GM23248 (cell line): ENCODE results near the gene PPP1CC. TPM values are rescaled to one million over a fixed set of nuclear protein-coding genes. Genes with fewer than 3 reads are reported as not detected.

Experiments
- DNase-seq: peaks from one replicate; pipeline ENCODE4 v3.0.0-alpha.2; 2015
- H2AFZ ChIP-seq: fragments of 200-600 bp; sonication (generic); 2 replicates; pipeline ENCODE4 v1.6.1; 2016; ENCODE audit warnings: antibody characterized with exemption
- H3F3A ChIP-seq: fragments of 200-600 bp; sonication (generic); 2 replicates; pipeline ENCODE4 v1.6.1; 2016; ENCODE audit warnings: mild to moderate bottlenecking, antibody characterized with exemption, mixed run types; ENCODE audit not compliant: insufficient read depth
- H3K27ac ChIP-seq: fragments of 200-600 bp; sonication (generic); 2 replicates; pipeline ENCODE4 v1.5.1; 2016; ENCODE audit warnings: mild to moderate bottlenecking
- H3K27me3 ChIP-seq: fragments of 200-600 bp; sonication (generic); replicated peaks from 2 replicates; pipeline ENCODE4 v1.6.1; 2016; ENCODE audit warnings: mild to moderate bottlenecking; ENCODE audit not compliant: insufficient read depth
- H3K36me3 ChIP-seq: fragments of 200-600 bp; sonication (generic); 2 replicates; pipeline ENCODE4 v1.6.1; 2016; ENCODE audit warnings: low read depth, mild to moderate bottlenecking
- H3K4me1 ChIP-seq: fragments of 200-600 bp; sonication (generic); 2 replicates; pipeline ENCODE4 v1.6.1; 2016; ENCODE audit warnings: mild to moderate bottlenecking; ENCODE audit not compliant: insufficient read depth
- H3K4me2 ChIP-seq: fragments of 200-600 bp; sonication (generic); one replicate; pipeline ENCODE4 v1.6.1; 2016; ENCODE audit warnings: mild to moderate bottlenecking; ENCODE audit not compliant: unreplicated experiment
- H3K4me3 ChIP-seq: fragments of 200-600 bp; sonication (generic); 2 replicates; pipeline ENCODE4 v1.5.1; 2016; ENCODE audit warnings: mild to moderate bottlenecking
- H3K79me2 ChIP-seq: fragments of 200-600 bp; sonication (generic); 2 replicates; pipeline ENCODE4 v1.6.1; 2016; ENCODE audit warnings: mild to moderate bottlenecking; ENCODE audit not compliant: insufficient read depth
- H3K9ac ChIP-seq: fragments of 200-600 bp; sonication (generic); 2 replicates; pipeline ENCODE4 v1.6.1; 2016; ENCODE audit warnings: mild to moderate bottlenecking
- H3K9me2 ChIP-seq: fragments of 200-600 bp; sonication (generic); 2 replicates; pipeline ENCODE4 v1.6.1; 2016; ENCODE audit warnings: mixed run types, mild to moderate bottlenecking, moderate library complexity; ENCODE audit not compliant: insufficient read depth
- H3K9me3 ChIP-seq: fragments of 200-600 bp; sonication (generic); one replicate; pipeline ENCODE4 v1.6.1; 2017; ENCODE audit warnings: low read depth
- H4K20me1 ChIP-seq: fragments of 200-600 bp; sonication (generic); 2 replicates; pipeline ENCODE4 v1.6.0; 2016; ENCODE audit not compliant: insufficient read depth
- EZH2 ChIP-seq: fragments of 200-600 bp; sonication (generic); IDR thresholded peaks from 2 replicates; pipeline ENCODE4 v1.6.1; 2018; ENCODE audit warnings: antibody characterized with exemption, mild to moderate bottlenecking; ENCODE audit not compliant: insufficient read depth, poor library complexity, severe bottlenecking
- EZH2phosphoT487 ChIP-seq: fragments of 200-600 bp; sonication (generic); IDR thresholded peaks from 2 replicates; pipeline ENCODE4 v1.6.1; 2018; ENCODE audit warnings: antibody characterized with exemption, moderate library complexity, mild to moderate bottlenecking, low read depth; ENCODE audit not compliant: insufficient read depth
- WGBS, 2 experiments: methylation state at CpG; one replicate each; pipeline ENCODE4 v1.1.6; 2015 to 2017; ENCODE audit warnings: low lambda C conversion rate in 2 of 2, low coverage in 1 of 2; ENCODE audit errors: missing lambda C conversion rate in 2 of 2; 5-methylcytosine and 5-hydroxymethylcytosine counted together
- in situ Hi-C: fragments of 300-500 bp; cut with MboI; formaldehyde crosslinking; loops from 2 replicates; pipeline ENCODE4 v1.15.0; 2020
- polyA plus RNA-seq: library from polyadenylated mRNA; unstranded; fragments of >200 nt; fragmentation: Nextera tagmentation; extraction: Ambion mirVana; gene quantifications from 2 replicates; pipeline ENCODE4 v1.2.1, GENCODE V29; 2016
- total RNA-seq: library from RNA; depleted of rRNA; stranded (reverse); fragments of >200 nt; shearing (Covaris generic); gene quantifications from 2 replicates; pipeline ENCODE4 v1.2.3, GENCODE V29; 2014; rRNA removed

The PPP1CC gene
- 110 and 116 TPM in 2 replicates for total RNA-seq
- polyA plus RNA-seq, result 37.4 and 41.8 TPM in 2 replicates

DNA sequence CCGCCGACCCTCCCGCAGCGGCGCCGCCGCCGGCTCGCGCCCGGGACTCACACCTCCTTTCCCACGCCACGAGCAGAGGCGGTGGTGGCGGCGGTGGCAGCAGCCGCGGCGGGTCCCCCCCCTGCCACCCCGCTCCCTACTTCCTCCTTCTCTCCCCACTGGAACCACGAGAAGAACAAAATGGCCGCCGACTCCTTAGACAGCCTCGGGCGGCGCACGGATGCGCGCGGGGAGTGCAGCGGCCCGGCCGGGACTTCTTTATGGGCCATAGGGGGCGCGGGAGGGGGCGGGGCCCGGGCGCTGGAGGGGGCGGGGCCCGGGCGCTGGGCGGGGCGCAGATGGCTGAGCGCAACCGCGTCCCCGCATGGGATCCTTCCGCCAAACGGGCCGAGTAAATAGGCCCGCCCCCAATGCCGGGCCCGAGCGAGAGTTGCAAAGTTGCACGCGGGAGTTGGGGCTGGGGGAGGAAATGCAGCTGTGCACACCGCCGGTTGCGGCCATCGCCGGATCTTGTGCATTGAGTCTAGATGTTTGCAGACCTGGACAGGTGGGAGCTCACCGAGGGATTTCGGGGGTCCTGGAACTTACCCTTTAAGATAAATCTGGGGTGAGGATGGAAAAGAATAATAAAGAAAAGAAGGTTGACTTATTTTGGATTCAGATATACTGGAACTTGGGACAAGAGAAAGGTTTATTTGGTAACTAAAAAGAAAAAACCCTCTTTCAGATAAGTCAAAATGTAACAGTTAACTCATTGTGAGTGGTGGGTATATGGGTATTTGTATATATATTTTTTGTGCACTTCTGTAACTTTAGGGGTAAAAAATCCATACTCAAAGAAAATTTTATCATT is at the start of gene PPP1CC:
Gene PPP1CC (minus strand): TSS at position 174 of the 853 bp plus-strand sequence. CDS start 184 bp downstream, outside the sequence.
- Histone ChIP-seq H3K4me3 (peak within 1 kb of the TSS; percentile 93), H3K9me2 (no peaks in the 10 kb centered on the region), H3K27me3 (no peaks in the 10 kb centered on the region), H3K9ac (peak within 1 kb of the TSS; percentile 91), H3F3A (peaks cover 19% of the 10 kb centered on the region), H3K27ac (peak within 1 kb of the TSS; percentile 40), H2AFZ (peak within 1 kb of the TSS; percentile 99), H3K79me2 (peaks cover 47% of the 10 kb centered on the region), H3K36me3 (no peaks in the 10 kb centered on the region), H3K4me2 (peak within 1 kb of the TSS; percentile 99), H3K4me1 (peaks cover 43% of the 10 kb centered on the region), H3K9me3 (no peaks in the 10 kb centered on the region), H4K20me1 (peaks cover 20% of the 10 kb centered on the region)
- no peak for TF ChIP-seq EZH2
- TF ChIP-seq EZH2phosphoT487, result no peak
- WGBS, 2 experiments, result 0 to 1% methylated on average over 30 to 60 of the region's 63 CpGs
- DNase-seq, result peak; percentile 99
- in situ Hi-C loops, result no loop called here

- Histone ChIP-seq H3K36me3 (no peaks in the 10 kb centered on the region), H2AFZ (no peak overlapping the region), H3K4me3 (no peak overlapping the region), H3K4me2 (no peak overlapping the region), H3K9ac (no peak overlapping the region), H3K9me2 (no peaks in the 10 kb centered on the region), H4K20me1 (no peaks in the 10 kb centered on the region), H3K9me3 (no peaks in the 10 kb centered on the region), H3F3A (no peaks in the 10 kb centered on the region), H3K4me1 (peaks cover 10% of the 10 kb centered on the region; the same call in 1 of the 2 replicates), H3K27ac (no peak overlapping the region), H3K27me3 (no peaks in the 10 kb centered on the region), H3K79me2 (no peaks in the 10 kb centered on the region)
- TF ChIP-seq EZH2, result no peak
- TF ChIP-seq EZH2phosphoT487, result no peak
- in situ Hi-C loops, result no loop called here
- peak; percentile 32 for DNase-seq
- 84 to 88% methylated on average over 3 of the region's 3 CpGs for WGBS, 2 experiments
Observed at GRCh38 chr12:110791589-110791988, 48.9 kb upstream of the PPP1CC start.

DNA sequence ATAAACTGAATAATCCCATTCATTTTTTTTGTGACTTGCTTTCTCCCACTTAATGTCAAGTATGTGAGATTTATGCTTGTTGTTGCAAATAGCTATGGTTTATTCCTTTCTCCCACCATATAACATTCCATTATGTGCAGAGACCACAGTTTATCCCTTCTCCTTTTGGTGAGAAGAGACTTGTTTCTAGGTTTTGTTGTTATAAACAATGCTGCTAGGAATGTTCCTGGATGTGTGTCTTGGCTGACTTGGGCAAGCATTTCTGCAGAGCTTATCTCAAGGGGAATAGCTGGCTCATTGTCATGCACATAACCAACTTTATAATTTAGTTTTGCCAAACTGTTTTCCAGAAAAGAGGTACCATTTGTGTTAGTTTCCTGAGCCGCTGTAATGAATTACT is 47.6 kb upstream of the PPP1CC start:
- no peaks in the 10 kb centered on the region for H3K9me2 ChIP-seq
- no peak overlapping the region for H3K4me3 ChIP-seq
- no peaks in the 10 kb centered on the region for H3K9me3 ChIP-seq
- WGBS, 2 experiments, result 17 to 18% methylated on average over 1 of the region's 1 CpG
- H4K20me1 ChIP-seq, result no peaks in the 10 kb centered on the region
- H3K79me2 ChIP-seq, result no peaks in the 10 kb centered on the region
- no peak overlapping the region for H3K9ac ChIP-seq
- peak; percentile 63 for DNase-seq
- peaks cover 8% of the 10 kb centered on the region; the same call in 1 of the 2 replicates for H3K4me1 ChIP-seq
- H3K27me3 ChIP-seq, result no peaks in the 10 kb centered on the region
- no peaks in the 10 kb centered on the region for H3F3A ChIP-seq
- no peaks in the 10 kb centered on the region for H3K36me3 ChIP-seq
- H2AFZ ChIP-seq, result no peak overlapping the region
- no peak for TF ChIP-seq EZH2phosphoT487
- TF ChIP-seq EZH2, result no peak
- no peak overlapping the region for H3K4me2 ChIP-seq
- no peak overlapping the region for H3K27ac ChIP-seq
- in situ Hi-C loops, result no loop called here

- H3K9me3 ChIP-seq, result no peaks in the 10 kb centered on the region
- H3K79me2 ChIP-seq, result no peaks in the 10 kb centered on the region
- H3K36me3 ChIP-seq, result no peaks in the 10 kb centered on the region
- no peak overlapping the region for H3K4me2 ChIP-seq
- WGBS, 2 experiments, result 84 to 90% methylated on average over 7 of the region's 7 CpGs
- peaks cover 8% of the 10 kb centered on the region for H3K4me1 ChIP-seq
- no peaks in the 10 kb centered on the region; the same call in 1 of the 2 replicates for H3F3A ChIP-seq
- H3K9ac ChIP-seq, result no peak overlapping the region
- TF ChIP-seq EZH2phosphoT487 (no peak), EZH2 (no peak)
- no peak overlapping the region for H3K27ac ChIP-seq
- no peak overlapping the region for H2AFZ ChIP-seq
- H3K27me3 ChIP-seq, result no peaks in the 10 kb centered on the region
- no peak for DNase-seq
- no peaks in the 10 kb centered on the region for H3K9me2 ChIP-seq
- in situ Hi-C loops, result no loop called here
- H3K4me3 ChIP-seq, result no peak overlapping the region
- H4K20me1 ChIP-seq, result no peaks in the 10 kb centered on the region
Observed at GRCh38 chr12:110786012-110786411, 43.3 kb upstream of the PPP1CC start.
